ENCODE results near the gene TEAD1. TPM values are rescaled to one million over a fixed set of nuclear protein-coding genes. Genes with fewer than 3 reads are reported as not detected.
A peak's percentile ranks its signal among the peaks of the same experiment; 100 is the strongest.

Gene TEAD1
- total and polyA plus RNA-seq, 8 donors: 5.9 to 35.1 (median 22.0) TPM

DNA sequence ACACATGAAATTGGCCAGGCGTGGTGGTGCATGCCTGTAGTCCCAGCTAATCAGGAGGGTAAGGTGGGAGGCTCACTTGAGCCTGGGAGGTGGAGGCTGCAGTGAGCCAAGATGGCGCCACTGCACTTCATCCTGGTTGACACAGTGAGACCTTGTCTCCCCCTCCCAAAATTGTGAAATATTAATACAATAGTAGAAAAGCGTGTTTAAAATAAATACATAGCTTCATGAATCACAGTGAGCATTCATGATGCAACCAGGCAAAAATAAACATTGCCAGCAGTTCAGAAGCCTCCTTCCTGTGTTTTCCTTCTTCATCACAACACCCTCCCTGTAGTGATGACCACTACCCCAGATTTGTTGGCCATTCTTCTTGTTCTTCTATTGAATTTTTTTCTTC is 4.3 kb upstream of the TEAD1 start:
- no peak for ATAC-seq
- no peak overlapping the region for H3K27ac ChIP-seq
- FAIRE-seq: no peak
- TF ChIP-seq, protein P1, sequence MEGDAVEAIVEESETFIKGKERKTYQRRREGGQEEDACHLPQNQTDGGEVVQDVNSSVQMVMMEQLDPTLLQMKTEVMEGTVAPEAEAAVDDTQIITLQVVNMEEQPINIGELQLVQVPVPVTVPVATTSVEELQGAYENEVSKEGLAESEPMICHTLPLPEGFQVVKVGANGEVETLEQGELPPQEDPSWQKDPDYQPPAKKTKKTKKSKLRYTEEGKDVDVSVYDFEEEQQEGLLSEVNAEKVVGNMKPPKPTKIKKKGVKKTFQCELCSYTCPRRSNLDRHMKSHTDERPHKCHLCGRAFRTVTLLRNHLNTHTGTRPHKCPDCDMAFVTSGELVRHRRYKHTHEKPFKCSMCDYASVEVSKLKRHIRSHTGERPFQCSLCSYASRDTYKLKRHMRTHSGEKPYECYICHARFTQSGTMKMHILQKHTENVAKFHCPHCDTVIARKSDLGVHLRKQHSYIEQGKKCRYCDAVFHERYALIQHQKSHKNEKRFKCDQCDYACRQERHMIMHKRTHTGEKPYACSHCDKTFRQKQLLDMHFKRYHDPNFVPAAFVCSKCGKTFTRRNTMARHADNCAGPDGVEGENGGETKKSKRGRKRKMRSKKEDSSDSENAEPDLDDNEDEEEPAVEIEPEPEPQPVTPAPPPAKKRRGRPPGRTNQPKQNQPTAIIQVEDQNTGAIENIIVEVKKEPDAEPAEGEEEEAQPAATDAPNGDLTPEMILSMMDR (IDR thresholded peaks at IDR 0.05): no peak
- no peaks in the 10 kb centered on the region for H3K9me3 ChIP-seq
- no peak for DNase-seq
- H3K4me3 ChIP-seq: no peak overlapping the region
- H3K4me1 ChIP-seq: no peaks in the 10 kb centered on the region
- no peaks in the 10 kb centered on the region for H3K27me3 ChIP-seq
- intact Hi-C loops (cut with DNase I): no loop called here
- 89 to 96% methylated on average over 3 of the region's 3 CpGs for WGBS, 2 donors
- H3K36me3 ChIP-seq: no peaks in the 10 kb centered on the region

DNA sequence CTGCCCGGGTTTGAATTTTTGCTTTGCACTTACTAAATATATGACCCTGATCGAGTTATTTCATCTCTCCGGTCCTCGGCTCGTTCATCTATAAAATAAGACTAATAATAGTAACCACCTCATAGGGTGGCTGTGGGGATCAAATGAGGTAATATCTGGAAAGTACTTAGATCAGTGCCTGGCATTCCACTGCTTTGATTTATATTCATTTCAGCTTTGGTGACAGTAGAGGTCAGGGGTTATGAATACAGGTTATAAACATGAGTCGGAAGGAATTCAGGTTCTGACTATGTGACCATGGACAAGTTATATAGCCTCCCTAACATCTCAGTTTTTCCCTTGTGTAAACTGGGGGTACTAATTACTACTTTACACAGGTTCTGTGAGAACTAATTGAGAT is 2.9 kb upstream of the TEAD1 start:
- WGBS, 2 donors: 81 to 87% methylated on average over 6 of the region's 6 CpGs
- H3K36me3 ChIP-seq: no peaks in the 10 kb centered on the region
- DNase-seq: no peak
- TF ChIP-seq, protein P1 (IDR thresholded peaks at IDR 0.05): no peak
- FAIRE-seq: no peak
- H3K4me1 ChIP-seq: no peaks in the 10 kb centered on the region
- no peaks in the 10 kb centered on the region for H3K9me3 ChIP-seq
- intact Hi-C loops (cut with DNase I): no loop called here
- no peaks in the 10 kb centered on the region for H3K27me3 ChIP-seq
- H3K27ac ChIP-seq: no peak overlapping the region
- H3K4me3 ChIP-seq: no peak overlapping the region
- ATAC-seq: no peak

DNA sequence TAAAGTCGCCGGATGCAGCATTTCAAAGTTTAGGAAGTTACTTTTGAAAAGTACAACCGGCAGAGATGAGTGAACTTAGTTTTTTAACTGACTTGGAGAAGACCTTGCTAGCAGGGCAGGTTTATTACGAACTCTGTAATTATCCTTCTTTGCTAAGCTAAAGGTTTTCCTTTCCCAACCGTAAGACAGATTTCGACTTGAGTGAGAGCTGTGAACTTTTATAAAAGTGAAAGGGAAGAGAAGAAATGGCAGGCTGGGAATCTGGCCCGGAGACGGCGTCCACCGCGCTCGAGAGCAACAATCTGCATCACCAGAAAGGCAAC is 659 bp upstream of the TEAD1 start:
- Histone ChIP-seq H3K4me3 (peak overlapping the region; percentile 71 to 90 (median 79)), H3K9me3 (no peaks in the 10 kb centered on the region), H3K4me1 (peaks cover 0 to 16% (median 0%) of the 10 kb centered on the region in 3 donors), H3K27me3 (no peaks in the 10 kb centered on the region), H3K27ac (peak overlapping the region; percentile 83 to 96 (median 92)), H3K36me3 (no peaks in the 10 kb centered on the region)
- ATAC-seq (no peak), DNase-seq (no peak), FAIRE-seq (no peak)
- intact Hi-C loops (cut with DNase I): no loop called here
- WGBS, 2 donors: 1 to 2% methylated on average over 12 of the region's 12 CpGs
- TF ChIP-seq, protein P1 (IDR thresholded peaks at IDR 0.05): no peak

DNA sequence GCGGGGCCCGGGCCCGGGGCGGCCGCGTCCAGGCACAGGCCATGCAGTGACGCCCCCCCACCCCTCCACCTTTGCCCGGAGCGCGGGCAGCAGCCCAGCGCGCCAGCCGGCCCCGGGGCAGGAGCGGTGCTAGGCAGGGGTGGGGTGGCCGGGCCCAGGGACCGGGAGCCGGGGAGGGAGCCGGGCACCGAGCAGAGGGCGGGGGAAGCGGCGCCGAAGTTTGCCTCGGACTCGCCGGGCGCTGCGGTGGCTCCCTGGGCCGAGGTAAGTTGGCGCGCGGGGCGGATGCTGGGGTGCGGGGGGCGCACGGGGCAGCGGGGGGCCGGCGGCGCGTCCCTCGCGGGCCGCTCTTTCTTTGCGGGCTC is 332 bp downstream of the TEAD1 start:
- DNase-seq (peak in 1 of 6 donors; percentile 87), ATAC-seq (peak; percentile 22 to 55 (median 29)), FAIRE-seq (no peak)
- TF ChIP-seq, protein P1 (IDR thresholded peaks at IDR 0.05): no peak
- H3K9me3 ChIP-seq: no peaks in the 10 kb centered on the region
- intact Hi-C loops (cut with DNase I): no loop called here
- WGBS, 2 donors: 0 to 1% methylated on average over 13 to 46 of the region's 46 CpGs
- no peaks in the 10 kb centered on the region for H3K36me3 ChIP-seq
- H3K27me3 ChIP-seq: no peaks in the 10 kb centered on the region
- H3K4me1 ChIP-seq: peaks cover 0 to 18% (median 3%) of the 10 kb centered on the region in 3 donors
- peak overlapping the region; percentile 58 to 90 (median 79) for H3K4me3 ChIP-seq
- H3K27ac ChIP-seq: peak overlapping the region; percentile 82 to 96 (median 92)

DNA sequence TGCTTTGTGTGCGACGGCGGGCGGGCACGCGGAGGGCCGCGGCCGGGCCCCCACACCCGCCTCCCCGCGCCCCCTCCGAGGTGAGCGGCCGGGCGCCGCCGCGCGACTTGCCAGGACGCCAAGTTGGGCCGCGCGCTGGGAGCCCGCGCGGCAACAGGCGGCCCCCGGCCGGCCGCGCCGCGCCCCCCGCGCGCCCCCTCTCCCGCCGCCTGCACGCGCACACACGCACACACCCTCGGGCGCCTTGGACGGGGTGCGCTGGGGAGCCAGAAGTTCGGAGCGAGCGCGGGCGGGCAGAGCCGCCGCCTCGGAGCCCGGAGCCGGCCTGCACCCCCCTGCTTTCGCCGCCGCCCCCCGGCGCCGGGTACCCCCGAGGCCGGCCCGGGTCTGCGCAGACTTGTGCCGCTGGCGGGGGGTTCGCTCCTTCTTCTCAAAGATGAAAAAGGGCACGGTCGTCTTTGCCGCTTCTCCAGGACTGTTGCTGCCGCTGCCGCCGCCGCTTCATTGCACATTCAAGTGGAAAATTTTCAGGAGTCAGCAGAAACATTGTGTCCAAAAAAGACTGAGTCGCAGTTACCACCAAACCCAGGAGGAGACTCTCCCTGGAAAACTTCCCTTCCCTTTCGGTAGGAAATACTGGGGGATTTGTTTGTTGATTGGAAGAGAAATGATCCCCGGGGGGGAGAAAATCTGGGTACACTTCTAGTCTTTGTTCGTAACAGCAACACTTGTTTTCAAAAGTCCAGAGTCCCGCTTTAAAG is 895 bp downstream of the TEAD1 start:
- DNase-seq (peak in 5 of 6 donors; percentile 32 to 79 (median 63)), ATAC-seq (peak in 3 of 4 donors; percentile 0 to 19 (median 3)), FAIRE-seq (no peak)
- WGBS, 2 donors: 1 to 2% methylated on average over 52 to 81 of the region's 81 CpGs
- TF ChIP-seq, protein P1 (IDR thresholded peaks at IDR 0.05): no peak
- H3K4me1 ChIP-seq: peaks cover 0 to 23% (median 9%) of the 10 kb centered on the region in 3 donors
- intact Hi-C loops (cut with DNase I): no loop called here
- no peaks in the 10 kb centered on the region for H3K27me3 ChIP-seq
- H3K36me3 ChIP-seq: no peaks in the 10 kb centered on the region
- H3K4me3 ChIP-seq: peak overlapping the region; percentile 58 to 90 (median 79)
- H3K9me3 ChIP-seq: no peaks in the 10 kb centered on the region
- H3K27ac ChIP-seq: peak overlapping the region; percentile 82 to 96 (median 92)
